HL-60 (cell line): Measurements from ENCODE around the gene SERPINA6.

Source experiments
- DNase-seq, 2 experiments: peaks; one replicate each; pipeline ENCODE4 v3.0.0-alpha.2; 2010 to 2020; ENCODE audit warnings: low read depth in 1 of 2, low spot score in 1 of 2
- H3K27ac ChIP-seq: fragments of 250-450 bp; sonication (Bioruptor Pico); replicated peaks from 2 replicates; pipeline ENCODE4 v1.5.1; 2020; ENCODE audit warnings: mild to moderate bottlenecking, moderate library complexity
- H3K27me3 ChIP-seq: fragments of 250-450 bp; sonication (Bioruptor Pico); 2 replicates; pipeline ENCODE4 v1.5.1; 2021; ENCODE audit warnings: mild to moderate bottlenecking, moderate library complexity; ENCODE audit not compliant: insufficient read depth, poor library complexity, severe bottlenecking
- H3K4me3 ChIP-seq: replicated peaks from 2 replicates; pipeline ENCODE4 v1.5.1; 2011; ENCODE audit warnings: mild to moderate bottlenecking, control low read depth, low read length; ENCODE audit not compliant: insufficient read depth
- GABPA ChIP-seq: IDR thresholded peaks from 2 replicates; pipeline ENCODE4 v1.6.1; 2012; ENCODE audit warnings: low read depth
- POLR2AphosphoS5 ChIP-seq: IDR thresholded peaks from 2 replicates; pipeline ENCODE4 v1.6.1; 2012; ENCODE audit warnings: low read depth
- SPI1 ChIP-seq: IDR thresholded peaks from 2 replicates; pipeline ENCODE4 v1.6.1; 2012; ENCODE audit warnings: low read depth, mild to moderate bottlenecking, borderline replicate concordance
- TF ChIP-seq, protein P1 (sequence below): IDR thresholded peaks from 2 replicates; pipeline ENCODE4 v1.6.1; 2012; ENCODE audit warnings: low read depth; ENCODE audit not compliant: insufficient replicate concordance
- TF ChIP-seq, protein P2 (sequence below): IDR thresholded peaks from one replicate; pipeline ENCODE4 v1.5.1; 2011; ENCODE audit warnings: low read length, control low read depth, inconsistent platforms; ENCODE audit not compliant: insufficient read depth

Gene SERPINA6

DNA sequence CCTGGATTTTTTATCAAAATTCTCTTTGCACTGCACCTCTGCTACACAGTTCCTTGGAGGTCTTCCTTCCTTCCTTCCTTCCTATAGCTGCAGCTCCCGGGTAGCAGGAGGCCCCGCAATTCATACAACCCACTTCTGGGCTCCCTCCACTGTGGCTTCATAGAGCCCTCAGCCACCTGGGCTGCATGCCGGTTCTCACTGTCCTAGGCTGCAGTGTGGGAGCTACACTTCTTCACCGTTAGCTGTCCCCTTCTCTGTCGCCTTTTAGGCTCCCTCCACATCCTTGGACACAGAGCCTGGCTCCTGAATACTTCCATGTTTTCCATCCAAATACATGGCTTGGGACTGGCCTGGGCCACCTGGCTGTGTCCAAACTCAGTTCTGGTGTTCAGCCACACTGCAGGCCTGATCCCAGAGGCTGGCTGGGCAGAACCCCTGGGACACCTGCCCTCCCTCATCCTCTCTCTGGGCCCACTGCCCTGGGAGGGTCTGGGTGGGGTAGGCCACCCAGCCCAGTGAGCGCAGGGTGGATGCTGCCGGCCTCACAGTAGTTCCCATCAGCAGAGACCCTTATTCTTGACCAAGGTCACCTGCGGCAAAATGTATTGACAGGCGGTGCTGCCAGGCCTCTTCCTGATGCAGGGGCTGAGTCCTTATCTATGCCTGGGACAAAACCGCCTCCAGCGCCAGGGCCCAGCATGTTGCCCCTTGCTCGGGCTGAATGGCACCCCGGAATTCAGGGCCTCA lies 31.8 kb downstream of the SERPINA6 start:
- no peak for DNase-seq
- Histone ChIP-seq H3K27ac (no peak overlapping the region), H3K4me3 (no peak overlapping the region), H3K27me3 (no peaks in the 10 kb centered on the region)
- TF ChIP-seq, protein P1, sequence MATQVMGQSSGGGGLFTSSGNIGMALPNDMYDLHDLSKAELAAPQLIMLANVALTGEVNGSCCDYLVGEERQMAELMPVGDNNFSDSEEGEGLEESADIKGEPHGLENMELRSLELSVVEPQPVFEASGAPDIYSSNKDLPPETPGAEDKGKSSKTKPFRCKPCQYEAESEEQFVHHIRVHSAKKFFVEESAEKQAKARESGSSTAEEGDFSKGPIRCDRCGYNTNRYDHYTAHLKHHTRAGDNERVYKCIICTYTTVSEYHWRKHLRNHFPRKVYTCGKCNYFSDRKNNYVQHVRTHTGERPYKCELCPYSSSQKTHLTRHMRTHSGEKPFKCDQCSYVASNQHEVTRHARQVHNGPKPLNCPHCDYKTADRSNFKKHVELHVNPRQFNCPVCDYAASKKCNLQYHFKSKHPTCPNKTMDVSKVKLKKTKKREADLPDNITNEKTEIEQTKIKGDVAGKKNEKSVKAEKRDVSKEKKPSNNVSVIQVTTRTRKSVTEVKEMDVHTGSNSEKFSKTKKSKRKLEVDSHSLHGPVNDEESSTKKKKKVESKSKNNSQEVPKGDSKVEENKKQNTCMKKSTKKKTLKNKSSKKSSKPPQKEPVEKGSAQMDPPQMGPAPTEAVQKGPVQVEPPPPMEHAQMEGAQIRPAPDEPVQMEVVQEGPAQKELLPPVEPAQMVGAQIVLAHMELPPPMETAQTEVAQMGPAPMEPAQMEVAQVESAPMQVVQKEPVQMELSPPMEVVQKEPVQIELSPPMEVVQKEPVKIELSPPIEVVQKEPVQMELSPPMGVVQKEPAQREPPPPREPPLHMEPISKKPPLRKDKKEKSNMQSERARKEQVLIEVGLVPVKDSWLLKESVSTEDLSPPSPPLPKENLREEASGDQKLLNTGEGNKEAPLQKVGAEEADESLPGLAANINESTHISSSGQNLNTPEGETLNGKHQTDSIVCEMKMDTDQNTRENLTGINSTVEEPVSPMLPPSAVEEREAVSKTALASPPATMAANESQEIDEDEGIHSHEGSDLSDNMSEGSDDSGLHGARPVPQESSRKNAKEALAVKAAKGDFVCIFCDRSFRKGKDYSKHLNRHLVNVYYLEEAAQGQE = no peak
- TF ChIP-seq, protein P2, sequence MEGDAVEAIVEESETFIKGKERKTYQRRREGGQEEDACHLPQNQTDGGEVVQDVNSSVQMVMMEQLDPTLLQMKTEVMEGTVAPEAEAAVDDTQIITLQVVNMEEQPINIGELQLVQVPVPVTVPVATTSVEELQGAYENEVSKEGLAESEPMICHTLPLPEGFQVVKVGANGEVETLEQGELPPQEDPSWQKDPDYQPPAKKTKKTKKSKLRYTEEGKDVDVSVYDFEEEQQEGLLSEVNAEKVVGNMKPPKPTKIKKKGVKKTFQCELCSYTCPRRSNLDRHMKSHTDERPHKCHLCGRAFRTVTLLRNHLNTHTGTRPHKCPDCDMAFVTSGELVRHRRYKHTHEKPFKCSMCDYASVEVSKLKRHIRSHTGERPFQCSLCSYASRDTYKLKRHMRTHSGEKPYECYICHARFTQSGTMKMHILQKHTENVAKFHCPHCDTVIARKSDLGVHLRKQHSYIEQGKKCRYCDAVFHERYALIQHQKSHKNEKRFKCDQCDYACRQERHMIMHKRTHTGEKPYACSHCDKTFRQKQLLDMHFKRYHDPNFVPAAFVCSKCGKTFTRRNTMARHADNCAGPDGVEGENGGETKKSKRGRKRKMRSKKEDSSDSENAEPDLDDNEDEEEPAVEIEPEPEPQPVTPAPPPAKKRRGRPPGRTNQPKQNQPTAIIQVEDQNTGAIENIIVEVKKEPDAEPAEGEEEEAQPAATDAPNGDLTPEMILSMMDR = no peak
- TF ChIP-seq POLR2AphosphoS5 (no peak), SPI1 (no peak), GABPA (no peak)

DNA sequence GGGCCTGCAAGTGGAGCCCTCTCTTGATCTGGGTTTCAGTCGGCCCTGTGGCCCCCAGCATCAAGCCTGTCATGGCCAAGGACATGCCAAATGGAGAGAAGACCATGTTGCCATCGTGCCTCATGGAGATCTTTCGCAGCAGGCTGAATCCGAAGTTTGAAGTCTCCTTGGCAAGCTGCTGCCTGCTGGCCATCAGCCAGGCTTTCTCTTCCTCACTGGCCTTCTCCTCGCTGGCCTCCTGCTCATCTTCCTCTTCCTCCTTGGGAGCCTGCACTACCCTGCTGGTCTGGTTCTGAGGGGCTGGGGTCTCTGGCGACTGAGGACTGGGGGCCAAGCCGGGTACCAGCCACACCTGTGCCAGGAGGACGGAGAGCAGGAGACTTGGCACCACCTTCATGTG lies 32.9 kb downstream of the SERPINA6 start:
- Histone ChIP-seq H3K4me3 (no peak overlapping the region), H3K27ac (no peak overlapping the region), H3K27me3 (no peaks in the 10 kb centered on the region)
- no peak for DNase-seq
- TF ChIP-seq, protein P2 = no peak
- TF ChIP-seq SPI1 (no peak), GABPA (no peak), POLR2AphosphoS5 (no peak)
- TF ChIP-seq, protein P1 = no peak

DNA sequence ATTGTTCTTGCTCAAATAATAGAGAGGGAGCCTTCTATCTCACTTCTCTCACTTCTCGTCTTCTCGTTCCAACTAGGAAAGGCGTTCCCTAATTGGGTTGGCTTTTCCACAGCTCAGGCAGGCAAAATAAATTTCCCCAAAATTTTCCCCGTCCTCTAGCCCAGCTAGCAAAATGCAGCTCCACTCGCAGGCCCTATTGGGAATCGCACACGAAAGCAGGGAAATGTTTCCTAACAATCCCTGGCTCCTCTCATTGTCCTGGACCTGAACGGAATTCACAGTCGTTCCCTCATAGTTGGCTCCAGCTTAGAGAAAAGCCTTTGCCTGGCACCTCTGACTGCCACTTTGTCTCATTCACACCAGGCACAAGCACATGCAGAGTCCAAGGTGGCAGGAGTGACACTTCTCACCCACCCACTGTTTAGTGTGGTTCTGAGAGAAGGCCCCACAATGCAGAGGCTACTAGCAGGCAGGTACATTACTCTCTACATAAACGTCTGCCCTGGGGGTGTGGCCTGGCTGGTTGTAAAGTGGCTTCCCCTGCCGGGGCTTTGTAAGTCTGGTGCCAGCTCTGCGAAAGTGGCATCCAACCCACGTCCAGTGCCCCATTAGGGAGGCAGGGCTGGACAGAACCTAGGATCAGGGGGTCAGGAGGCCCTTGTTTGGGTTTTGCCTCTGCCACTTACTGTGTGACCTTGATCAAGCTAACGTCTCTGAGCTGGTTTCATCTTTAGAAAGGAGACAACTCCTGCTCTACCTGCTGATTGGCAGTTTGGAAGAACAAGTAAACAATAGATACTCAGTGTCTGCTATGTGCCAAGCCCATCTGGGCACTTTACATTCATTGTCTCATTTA lies 34.3 kb downstream of the SERPINA6 start:
- no peak for DNase-seq
- Histone ChIP-seq H3K4me3 (no peak overlapping the region), H3K27me3 (peaks cover 4% of the 10 kb centered on the region), H3K27ac (no peak overlapping the region)
- TF ChIP-seq, protein P1 = no peak
- TF ChIP-seq GABPA (no peak), POLR2AphosphoS5 (no peak)
